Stomach (tissue), 4 donors: ENCODE results near the gene FBXO27.
"Not testable (repeated sequence)": the region's sequence is repeated elsewhere in the genome, so short reads cannot be mapped to it uniquely, and the experiment has no call there.

Source experiments
- CTCF ChIP-seq, 7 experiments: fragments of 450-650 bp in 4 of 7; fragments of 200-600 bp in 3 of 7; sonication (generic) in 3 of 7; IDR thresholded peaks; one replicate each; pipeline ENCODE4 v1.5.1; 2016 to 2019; ENCODE audit warnings: antibody characterized with exemption in 7 of 7, control low read depth in 2 of 7, mild to moderate bottlenecking in 1 of 7
- EP300 ChIP-seq: sonication (generic); formaldehyde crosslinking; IDR thresholded peaks from one replicate; pipeline ENCODE4 v1.6.1; 2017; ENCODE audit warnings: antibody characterized with exemption
- POLR2AphosphoS5 ChIP-seq, 3 donors: sonication (generic); formaldehyde crosslinking; IDR thresholded peaks; one replicate each; pipeline ENCODE4 v1.6.1; 2016; ENCODE audit warnings: antibody characterized with exemption in 3 of 3

GRCh38 chr19:39068259-39068658 is 35.9 kb upstream of the FBXO27 start:
- TF ChIP-seq CTCF (IDR thresholded peaks at IDR 0.05); EP300; POLR2AphosphoS5 (IDR thresholded peaks at IDR 0.05): not testable (repeated sequence)
